GM06990 (cell line): ENCODE results near the gene PRKCZ.

Experiments
- DNase-seq: peaks from one replicate; pipeline ENCODE4 v3.0.0-alpha.2; 2011; ENCODE audit not compliant: insufficient read length; ENCODE audit errors: extremely low read depth
- H3K27me3 ChIP-seq: replicated peaks from 2 replicates; pipeline ENCODE4 v1.6.0; 2011; ENCODE audit warnings: low read length; ENCODE audit not compliant: control insufficient read depth, insufficient read depth
- H3K36me3 ChIP-seq: 2 replicates; pipeline ENCODE4 v1.5.1; 2011; ENCODE audit warnings: low read length; ENCODE audit not compliant: control insufficient read depth, insufficient read depth
- H3K4me3 ChIP-seq: replicated peaks from 2 replicates; pipeline ENCODE4 v1.5.1; 2011; ENCODE audit warnings: low read depth, mild to moderate bottlenecking, control low read depth, low read length
- CTCF ChIP-seq: IDR thresholded peaks from 2 replicates; pipeline ENCODE4 v1.5.1; 2011; ENCODE audit warnings: low read length, control low read depth, mild to moderate bottlenecking, inconsistent platforms; ENCODE audit not compliant: insufficient read depth, poor library complexity, severe bottlenecking

The PRKCZ gene

GRCh38 chr1:2129256-2129943 lies 79.2 kb downstream of the PRKCZ start:
- no peaks in the 10 kb centered on the region for H3K36me3 ChIP-seq
- TF ChIP-seq CTCF, result no peak
- DNase-seq, result no peak
- no peak overlapping the region for H3K4me3 ChIP-seq
- no peaks in the 10 kb centered on the region for H3K27me3 ChIP-seq

- DNase-seq, result no peak
- TF ChIP-seq CTCF, result no peak
- Histone ChIP-seq H3K27me3 (no peaks in the 10 kb centered on the region), H3K36me3 (no peaks in the 10 kb centered on the region), H3K4me3 (no peak overlapping the region)
Observed at GRCh38 chr1:2130156-2130555, 79.9 kb downstream of the PRKCZ start.

DNA sequence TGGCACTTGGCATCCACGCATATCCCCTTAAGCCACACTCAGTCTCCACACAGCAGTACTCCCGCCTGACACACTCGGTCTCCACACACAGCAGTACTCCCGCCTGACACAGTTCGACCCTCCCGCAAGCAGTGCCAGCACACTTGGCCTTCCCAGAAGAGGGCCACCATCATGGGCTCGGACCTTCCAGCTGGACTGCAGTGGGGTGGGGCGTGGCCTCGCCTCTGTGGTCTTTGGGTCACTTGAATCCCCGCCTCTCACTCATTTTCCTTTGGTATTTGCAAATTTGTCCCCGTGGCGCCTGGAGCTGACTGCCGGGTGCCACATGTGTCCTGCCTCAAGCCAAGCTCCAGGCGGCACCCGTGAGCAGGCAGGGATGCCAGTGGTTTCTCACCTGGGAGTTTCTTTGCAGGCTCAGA lies 80.7 kb downstream of the PRKCZ start:
- H3K4me3 ChIP-seq, result no peak overlapping the region
- H3K36me3 ChIP-seq, result no peaks in the 10 kb centered on the region
- H3K27me3 ChIP-seq, result no peaks in the 10 kb centered on the region
- no peak for DNase-seq
- TF ChIP-seq CTCF, result no peak

GRCh38 chr1:2132222-2133038 lies 82.2 kb downstream of the PRKCZ start:
- DNase-seq, result no peak
- Histone ChIP-seq H3K4me3 (peak overlapping the region; percentile 50), H3K27me3 (no peaks in the 10 kb centered on the region; the same call in 1 of the 2 replicates), H3K36me3 (no peaks in the 10 kb centered on the region)
- TF ChIP-seq CTCF, result no peak

DNA sequence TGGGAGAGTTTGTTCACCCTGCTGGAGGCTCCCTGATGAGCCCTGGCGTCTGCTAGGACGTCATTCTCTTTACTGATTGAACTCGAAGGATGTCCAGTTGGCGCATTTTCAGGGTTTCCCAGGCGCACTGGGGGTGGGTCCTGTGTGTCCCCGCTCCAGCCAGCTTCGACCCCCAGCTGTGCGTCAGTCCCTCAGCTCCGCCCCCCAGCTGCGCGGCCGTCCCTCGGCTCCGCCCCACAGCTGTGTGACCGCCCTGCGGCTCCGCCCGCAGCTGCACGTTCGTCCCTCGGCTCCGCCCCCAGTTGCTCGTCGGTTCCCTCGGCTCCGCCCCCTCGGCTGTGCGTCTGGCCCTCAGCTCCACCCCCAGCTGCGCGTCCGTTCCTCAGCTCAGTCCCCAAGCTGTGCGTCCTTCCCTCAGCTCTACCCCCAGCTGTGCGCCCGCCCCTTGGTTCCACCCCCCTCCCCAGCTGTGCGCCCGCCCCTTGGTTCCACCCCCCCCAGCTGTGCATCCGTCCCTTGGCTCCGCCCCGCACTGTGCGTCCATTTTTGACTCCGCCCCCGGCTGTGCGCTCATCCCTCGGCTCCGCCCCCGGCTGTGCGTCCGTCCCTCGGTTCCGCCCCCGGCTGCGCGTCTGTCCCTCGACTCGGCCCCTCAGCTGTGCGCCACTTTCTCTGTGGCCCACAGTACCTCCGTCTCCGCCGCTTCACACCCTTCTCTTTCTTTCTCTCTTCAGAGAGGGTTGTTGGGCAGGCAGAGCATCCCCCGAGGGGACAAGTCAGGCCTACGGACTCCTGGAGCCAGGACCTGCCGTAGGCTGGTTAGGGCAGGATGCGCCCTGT lies 83.0 kb downstream of the PRKCZ start:
- DNase-seq, result peak; percentile 94

More for the DNA sequence above, 83.0 kb downstream of the PRKCZ start:
- peak overlapping the region; percentile 50 for H3K4me3 ChIP-seq
- TF ChIP-seq CTCF, result no peak
- no peaks in the 10 kb centered on the region; the same call in 1 of the 2 replicates for H3K27me3 ChIP-seq
- no peaks in the 10 kb centered on the region for H3K36me3 ChIP-seq
